Kidney epithelial cell (primary cell): ENCODE data around the gene NFAM1. TPM values are rescaled to one million over a fixed set of nuclear protein-coding genes. Genes with fewer than 3 reads are reported as not detected.
A peak's percentile ranks its signal among the peaks of the same experiment; 100 is the strongest.

ENCODE experiments used
- DNase-seq: peaks from one replicate; pipeline ENCODE4 v3.0.0-alpha.2; 2010; ENCODE audit warnings: low read depth
- H3K27me3 ChIP-seq: 2 replicates; pipeline ENCODE4 v1.6.0; 2011; ENCODE audit warnings: low read length; ENCODE audit not compliant: control insufficient read depth, insufficient read depth
- H3K36me3 ChIP-seq: 2 replicates; pipeline ENCODE4 v1.5.1; 2011; ENCODE audit warnings: low read length; ENCODE audit not compliant: control insufficient read depth, insufficient read depth
- H3K4me3 ChIP-seq: 2 replicates; pipeline ENCODE4 v1.5.1; 2011; ENCODE audit warnings: low read depth, mild to moderate bottlenecking, control low read depth, low read length
- total RNA-seq: library from RNA; depleted of rRNA; stranded (reverse); fragments of >200 nt; gene quantifications from 2 replicates; pipeline ENCODE4 v1.2.3, GENCODE V29; 2015
- TF ChIP-seq, protein P1 (sequence below): IDR thresholded peaks from 2 replicates; pipeline ENCODE4 v1.5.1; 2011; ENCODE audit warnings: mild to moderate bottlenecking, moderate library complexity, low read length, control low read depth, inconsistent platforms; ENCODE audit not compliant: insufficient read depth, poor library complexity, severe bottlenecking

The NFAM1 gene
- total RNA-seq, 1 donor from 2014 or later = under 0.01 TPM

DNA sequence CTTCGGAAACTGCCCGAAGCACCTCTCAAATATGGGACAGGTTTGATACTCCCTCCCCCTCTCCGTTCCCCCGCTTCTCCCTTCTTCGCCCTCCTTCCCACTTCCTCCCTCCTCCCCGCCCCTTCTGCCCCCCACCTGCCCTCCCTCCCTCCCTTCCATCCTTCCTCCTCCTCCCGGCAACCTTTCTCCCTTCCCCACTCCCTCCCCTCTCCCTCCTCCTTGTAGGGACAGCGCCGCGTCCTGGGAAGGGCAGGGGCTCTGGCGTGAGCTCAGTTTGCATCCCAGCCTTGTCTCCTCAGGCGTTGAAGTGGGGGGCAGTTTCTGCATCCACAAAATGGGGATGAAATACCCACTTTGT is 6.1 kb upstream of the NFAM1 start:
- Histone ChIP-seq H3K36me3 (no peaks in the 10 kb centered on the region), H3K27me3 (peaks cover 15% of the 10 kb centered on the region), H3K4me3 (peak overlapping the region; percentile 50)
- TF ChIP-seq, protein P1, sequence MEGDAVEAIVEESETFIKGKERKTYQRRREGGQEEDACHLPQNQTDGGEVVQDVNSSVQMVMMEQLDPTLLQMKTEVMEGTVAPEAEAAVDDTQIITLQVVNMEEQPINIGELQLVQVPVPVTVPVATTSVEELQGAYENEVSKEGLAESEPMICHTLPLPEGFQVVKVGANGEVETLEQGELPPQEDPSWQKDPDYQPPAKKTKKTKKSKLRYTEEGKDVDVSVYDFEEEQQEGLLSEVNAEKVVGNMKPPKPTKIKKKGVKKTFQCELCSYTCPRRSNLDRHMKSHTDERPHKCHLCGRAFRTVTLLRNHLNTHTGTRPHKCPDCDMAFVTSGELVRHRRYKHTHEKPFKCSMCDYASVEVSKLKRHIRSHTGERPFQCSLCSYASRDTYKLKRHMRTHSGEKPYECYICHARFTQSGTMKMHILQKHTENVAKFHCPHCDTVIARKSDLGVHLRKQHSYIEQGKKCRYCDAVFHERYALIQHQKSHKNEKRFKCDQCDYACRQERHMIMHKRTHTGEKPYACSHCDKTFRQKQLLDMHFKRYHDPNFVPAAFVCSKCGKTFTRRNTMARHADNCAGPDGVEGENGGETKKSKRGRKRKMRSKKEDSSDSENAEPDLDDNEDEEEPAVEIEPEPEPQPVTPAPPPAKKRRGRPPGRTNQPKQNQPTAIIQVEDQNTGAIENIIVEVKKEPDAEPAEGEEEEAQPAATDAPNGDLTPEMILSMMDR = no peak
- no peak for DNase-seq

DNA sequence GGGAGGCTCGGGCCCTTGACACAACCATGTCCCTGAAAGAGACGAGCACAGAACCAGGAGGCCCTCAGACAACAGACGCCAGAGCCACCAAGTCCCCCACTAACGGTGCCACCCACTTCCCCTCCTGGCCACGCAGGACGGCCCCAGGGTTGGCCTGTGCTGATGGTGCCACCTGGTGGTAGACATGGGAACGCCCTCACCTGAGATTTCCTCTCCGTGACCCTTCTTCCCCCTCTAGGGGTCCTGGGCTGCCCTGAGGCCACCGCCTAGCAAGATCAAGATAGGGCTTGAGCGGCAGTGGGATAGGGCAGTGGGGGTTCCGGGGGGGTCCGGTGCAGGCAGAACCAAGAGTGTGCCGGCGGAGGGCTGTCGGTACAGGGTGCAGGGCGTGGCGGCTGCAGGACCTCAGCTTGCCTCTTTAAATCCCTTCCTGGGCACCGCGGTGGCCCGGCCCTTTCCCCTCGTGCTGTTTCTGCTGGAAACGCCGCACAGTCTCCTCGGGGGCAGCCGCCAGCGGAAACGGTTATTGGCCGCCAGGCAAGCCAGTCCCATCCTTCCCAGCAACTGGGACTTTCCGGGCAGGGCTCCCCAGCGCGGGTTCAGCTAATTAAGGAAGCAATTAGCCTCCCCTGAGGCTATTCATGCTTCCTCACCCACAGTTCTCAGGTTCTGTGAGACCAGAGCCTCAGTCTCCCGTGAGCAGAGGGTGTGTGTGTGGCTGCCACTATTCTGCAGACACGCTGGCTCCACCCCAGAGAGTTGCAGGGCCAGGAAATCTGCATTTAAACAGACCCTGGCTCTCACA is 5.5 kb upstream of the NFAM1 start:
- no peak for DNase-seq
- Histone ChIP-seq H3K36me3 (no peaks in the 10 kb centered on the region), H3K4me3 (peak overlapping the region; percentile 50), H3K27me3 (peaks cover 21% of the 10 kb centered on the region)
- TF ChIP-seq, protein P1 = peak; percentile 96

DNA sequence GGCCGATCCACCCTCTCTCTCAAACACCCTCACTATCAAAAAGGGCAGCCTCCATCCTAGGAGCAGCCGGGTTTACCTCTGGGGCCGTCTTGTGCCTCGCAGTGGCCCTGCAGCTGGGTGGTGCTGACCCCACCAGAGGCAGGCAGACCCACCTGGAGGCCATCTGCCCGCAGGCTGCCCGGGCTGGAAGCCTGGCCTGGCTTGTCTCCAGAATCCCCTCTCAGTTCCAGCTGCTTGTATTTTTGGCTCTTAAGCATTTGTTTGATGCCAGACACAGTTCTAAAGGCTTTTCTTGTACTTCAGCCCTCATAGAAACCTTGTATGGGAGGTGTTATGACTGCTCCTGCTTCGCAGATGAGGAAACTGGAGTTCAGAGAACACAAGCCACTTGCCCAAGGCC is 4.2 kb upstream of the NFAM1 start:
- TF ChIP-seq, protein P1 = no peak
- peaks cover 33% of the 10 kb centered on the region for H3K27me3 ChIP-seq
- no peak overlapping the region for H3K4me3 ChIP-seq
- no peaks in the 10 kb centered on the region for H3K36me3 ChIP-seq
- DNase-seq = no peak

DNA sequence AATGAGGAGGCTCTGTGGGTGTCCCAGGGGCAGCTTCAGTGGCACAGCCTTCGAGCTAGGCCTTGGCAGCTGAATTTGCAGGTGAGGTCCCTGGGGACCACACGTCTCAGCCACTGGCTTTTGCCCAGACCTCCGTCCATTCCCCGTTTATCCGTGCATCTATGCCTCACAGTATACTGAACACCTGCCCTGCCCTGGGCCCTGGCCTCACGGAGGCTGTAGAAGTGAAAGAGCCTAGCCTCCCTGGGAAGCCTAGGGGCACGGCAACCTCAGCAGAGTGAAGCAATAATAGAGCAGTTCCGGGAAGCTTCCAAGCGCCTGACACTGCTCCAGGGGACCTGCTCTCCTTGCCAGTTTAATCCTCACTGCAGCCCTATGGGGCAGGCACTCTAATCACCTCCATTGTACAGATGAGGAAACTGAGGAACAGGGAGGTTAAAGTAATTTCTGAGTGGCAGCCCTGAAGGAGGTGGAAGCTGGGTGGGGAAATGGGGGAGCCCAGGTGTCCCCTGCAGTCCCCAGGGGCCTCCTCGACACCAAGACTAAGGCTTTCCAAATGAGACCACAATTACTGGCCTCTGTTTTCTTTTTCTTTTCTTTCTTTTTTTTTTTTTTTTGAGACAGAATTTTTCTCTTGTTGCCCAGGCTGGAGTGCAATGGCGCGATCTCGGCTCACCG is 2.7 kb upstream of the NFAM1 start:
- DNase-seq = no peak
- Histone ChIP-seq H3K4me3 (no peak overlapping the region), H3K27me3 (peaks cover 41% of the 10 kb centered on the region)

DNA sequence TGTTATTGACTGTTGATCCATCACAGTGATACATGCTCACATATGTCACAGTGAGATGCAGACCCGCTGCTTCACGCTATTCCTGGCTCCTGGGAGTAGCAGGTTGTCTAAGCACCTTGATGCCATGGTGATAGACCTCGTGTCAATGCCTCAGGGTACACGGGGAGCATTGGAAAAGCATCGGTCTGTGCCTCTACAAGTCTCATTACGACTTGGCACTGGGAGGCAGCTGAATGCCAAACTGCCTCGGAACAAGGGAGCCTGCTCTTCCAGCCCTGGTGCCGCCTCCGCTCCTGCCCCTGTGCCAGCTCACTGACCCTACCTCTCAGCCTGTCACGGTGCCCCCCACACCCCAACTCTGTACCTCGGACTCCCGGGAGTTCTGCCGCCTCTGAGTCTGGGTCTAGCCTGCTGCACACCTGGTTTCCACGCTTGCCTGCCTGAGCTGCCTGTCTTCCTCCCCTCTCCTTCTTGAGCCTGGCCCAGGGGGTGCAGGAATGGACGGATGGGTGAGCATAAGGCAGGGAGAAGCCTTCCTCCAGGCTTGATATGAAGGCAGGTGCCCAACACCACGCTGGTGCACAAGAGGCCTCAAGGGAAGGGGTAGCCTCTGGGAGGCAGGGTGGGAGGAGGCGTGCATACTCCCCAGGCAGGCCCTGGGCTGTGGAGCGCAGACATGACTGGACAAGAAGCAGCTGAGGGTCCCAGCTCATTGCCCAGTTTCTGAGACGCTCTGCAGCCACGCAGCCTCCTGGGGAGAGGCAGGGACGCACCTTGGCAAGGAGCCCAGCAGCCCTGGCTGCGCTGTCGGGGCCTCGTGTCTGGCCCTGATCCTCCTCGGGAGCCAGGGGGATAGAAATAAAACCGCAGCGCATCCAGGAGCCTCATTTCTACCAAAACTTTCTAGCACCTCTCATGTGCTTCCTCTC is 1.8 kb upstream of the NFAM1 start:
- TF ChIP-seq, protein P1 = no peak
- Histone ChIP-seq H3K36me3 (no peaks in the 10 kb centered on the region), H3K27me3 (peaks cover 41% of the 10 kb centered on the region), H3K4me3 (no peak overlapping the region)
- no peak for DNase-seq

More for the DNA sequence above, 2.7 kb upstream of the NFAM1 start:
- H3K36me3 ChIP-seq = no peaks in the 10 kb centered on the region
- TF ChIP-seq, protein P1 = no peak
